Right lobe of liver (tissue), 4 donors: Measurements from ENCODE around the gene GOSR2.

Experiments
- CTCF ChIP-seq, 4 donors: fragments of 200-600 bp in 3 of 4; fragments of 450-650 bp in 1 of 4; IDR thresholded peaks; one replicate each; pipeline versions ENCODE4 v1.5.1 to v1.8.0; 2016 to 2022; ENCODE audit warnings: antibody characterized with exemption in 4 of 4, mild to moderate bottlenecking in 2 of 4
- POLR2A ChIP-seq: fragments of 450-650 bp; IDR thresholded peaks from one replicate; pipeline ENCODE4 v1.6.1; 2017; ENCODE audit warnings: antibody characterized with exemption, mild to moderate bottlenecking
- donor health status: DM: no; HTN: no; CAD: no.
- donor health status: DM: no; HTN: no; CAD: no.
- donor health status: DM: no; HTN: yes; CAD: no.

GRCh38 chr17:46984341-46984740 lies 61.4 kb downstream of the GOSR2 start:
- TF ChIP-seq CTCF (IDR thresholded peaks at IDR 0.05) (no peak), POLR2A (peak; percentile 23)
